Liver (tissue), 9 donors: ENCODE data around the gene ZNF557. TPM values are rescaled to one million over a fixed set of nuclear protein-coding genes. Genes with fewer than 3 reads are reported as not detected.

Experiments used
- DNase-seq: peaks from one replicate; pipeline ENCODE4 v3.0.0-alpha.2; 2017; ENCODE audit warnings: low spot score
- H3K27ac ChIP-seq, 2 donors: one replicate each; pipeline ENCODE4 v1.7.0; 2013; ENCODE audit warnings: inconsistent platforms in 2 of 2, low read length in 2 of 2, control low read depth in 1 of 2, low read depth in 1 of 2, mild to moderate bottlenecking in 1 of 2
- H3K27me3 ChIP-seq, 4 donors: one replicate each; pipeline versions ENCODE4 v1.6.1 to v1.7.0; 2013; ENCODE audit warnings: low read length in 3 of 4, inconsistent platforms in 1 of 4, mild to moderate bottlenecking in 1 of 4, moderate library complexity in 1 of 4; ENCODE audit not compliant: control insufficient read depth in 4 of 4, insufficient read depth in 4 of 4
- H3K36me3 ChIP-seq, 4 donors: one replicate each; pipeline versions ENCODE4 v1.6.1 to v1.7.0; 2013; ENCODE audit warnings: low read length in 3 of 4, mild to moderate bottlenecking in 3 of 4, low read depth in 1 of 4, moderate library complexity in 1 of 4; ENCODE audit not compliant: control insufficient read depth in 4 of 4, insufficient read depth in 3 of 4
- H3K4me1 ChIP-seq, 4 donors: one replicate each; pipeline versions ENCODE4 v1.6.1 to v1.7.0; 2013; ENCODE audit warnings: low read length in 3 of 4, mild to moderate bottlenecking in 3 of 4, moderate library complexity in 1 of 4; ENCODE audit not compliant: control insufficient read depth in 4 of 4, insufficient read depth in 4 of 4
- H3K4me3 ChIP-seq, 3 donors: one replicate each; pipeline versions ENCODE4 v1.6.1 to v1.7.0; 2013; ENCODE audit warnings: low read length in 3 of 3, control low read depth in 1 of 3, low read depth in 1 of 3, mild to moderate bottlenecking in 1 of 3
- H3K9ac ChIP-seq, 2 donors: one replicate each; pipeline ENCODE4 v1.7.0; 2013; ENCODE audit warnings: low read length in 2 of 2, mild to moderate bottlenecking in 2 of 2, moderate library complexity in 2 of 2, control low read depth in 1 of 2, low read depth in 1 of 2
- H3K9me3 ChIP-seq, 4 donors: one replicate each; pipeline versions ENCODE4 v1.6.1 to v1.7.0; 2013; ENCODE audit warnings: low read length in 3 of 4; ENCODE audit not compliant: control insufficient read depth in 4 of 4
- NR2F2 ChIP-seq: IDR thresholded peaks from 2 replicates; pipeline ENCODE4 v1.6.1; 2016; ENCODE audit warnings: antibody characterized with exemption
- TAF1 ChIP-seq: conservative IDR thresholded peaks from 2 replicates; pipeline ENCODE4 v1.6.1; 2016; ENCODE audit warnings: antibody characterized with exemption, mild to moderate bottlenecking
- WGBS: extraction: QIAGEN DNeasy Blood & Tissue Kit; methylation state at CpG from one replicate; pipeline ENCODE4 v1.1.7; 2013; 5-methylcytosine and 5-hydroxymethylcytosine counted together
- polyA plus RNA-seq, 2 donors: library from polyadenylated mRNA; stranded (reverse) in 1 of 2; unstranded in 1 of 2; fragments of 200-250 nt in 1 of 2; fragments of >200 nt in 1 of 2; fragmentation: Nextera tagmentation in 1 of 2; extraction: Ambion mirVana in 1 of 2; gene quantifications; one replicate each; pipeline versions ENCODE4 v1.2.1 to v1.2.3, GENCODE V29; 2013 to 2015
- total RNA-seq, 2 donors: library from RNA; depleted of rRNA; stranded (reverse); fragments of >200 nt; gene quantifications; one replicate each; pipeline ENCODE4 v1.2.3, GENCODE V29; 2014
- donor health status: healthy.
- donor health status: healthy.
- donor health status: healthy.
- donor health status: healthy.
- donor health status: healthy.

Gene ZNF557
- total and polyA plus RNA-seq, 4 donors: 1.4 to 6.0 (median 3.8) TPM

GRCh38 chr19:7137120-7137519 is 67.6 kb downstream of the ZNF557 start:
- no peak for TF ChIP-seq NR2F2
- TF ChIP-seq TAF1: no peak
- H3K4me3 ChIP-seq: no peak overlapping the region

More at GRCh38 chr19:7137120-7137519, 67.6 kb downstream of the ZNF557 start:
- no peak for DNase-seq
- H3K27ac ChIP-seq: no peak overlapping the region
- H3K4me1 ChIP-seq: peaks cover 0 to 8% (median 3%) of the 10 kb centered on the region in 4 donors
- peaks cover 10 to 36% (median 21%) of the 10 kb centered on the region in 4 donors for H3K36me3 ChIP-seq
- H3K9ac ChIP-seq: no peak overlapping the region
- no peaks in the 10 kb centered on the region for H3K9me3 ChIP-seq
- H3K27me3 ChIP-seq: no peaks in the 10 kb centered on the region
- WGBS: 65% methylated on average over 2 of the region's 2 CpGs

Other genes with a start within 250 kb of the ZNF557 start
- gene ADGRE1, start 182.1 kb upstream of the ZNF557 start, total RNA-seq: 10 to 100 TPM in 1 of 2 donors, 1 to 10 TPM in 1; 2.0 to 16.2 TPM
- 1 to 10 TPM in 1 of 2 donors, under 1 TPM in 1; 0.39 to 1.5 TPM for gene ADGRE1, start 182.1 kb upstream of the ZNF557 start, polyA plus RNA-seq
- not detected for gene MBD3L2B, start 48.3 kb upstream of the ZNF557 start, total RNA-seq
- not detected for gene MBD3L2B, start 48.3 kb upstream of the ZNF557 start, polyA plus RNA-seq
- not detected for gene MBD3L5, start 39.1 kb upstream of the ZNF557 start, total RNA-seq
- gene MBD3L5, start 39.1 kb upstream of the ZNF557 start, polyA plus RNA-seq: not detected
- not detected for gene MBD3L4, start 29.5 kb upstream of the ZNF557 start, total RNA-seq
- not detected for gene MBD3L4, start 29.5 kb upstream of the ZNF557 start, polyA plus RNA-seq
- gene MBD3L2, start 20.4 kb upstream of the ZNF557 start, total RNA-seq: not detected
- gene MBD3L2, start 20.4 kb upstream of the ZNF557 start, polyA plus RNA-seq: not detected
- not detected for gene MBD3L3, start 11.0 kb upstream of the ZNF557 start, total RNA-seq
- gene MBD3L3, start 11.0 kb upstream of the ZNF557 start, polyA plus RNA-seq: not detected
- 10 to 100 TPM; 68.5 to 97.5 TPM for gene INSR, start 224.7 kb downstream of the ZNF557 start, total RNA-seq
- gene INSR, start 224.7 kb downstream of the ZNF557 start, polyA plus RNA-seq: 10 to 100 TPM; 16.5 to 33.0 TPM